Epithelial cell of proximal tubule (primary cell): ENCODE data around the gene LMF1. TPM values are rescaled to one million over a fixed set of nuclear protein-coding genes. Genes with fewer than 3 reads are reported as not detected.

Experiments
- DNase-seq: peaks from one replicate; pipeline ENCODE4 v3.0.0-alpha.2; 2011; ENCODE audit warnings: low read depth
- H3K4me3 ChIP-seq: 2 replicates; pipeline ENCODE4 v1.5.1; 2011; ENCODE audit warnings: low read depth, mild to moderate bottlenecking, low read length
- total RNA-seq: library from RNA; depleted of rRNA; stranded (reverse); fragments of >200 nt; gene quantifications from 2 replicates; pipeline ENCODE4 v1.2.3, GENCODE V29; 2015
- TF ChIP-seq, protein P1 (sequence below): conservative IDR thresholded peaks from 2 replicates; pipeline ENCODE4 v1.5.1; 2012; ENCODE audit warnings: low read depth, mild to moderate bottlenecking, low read length

The LMF1 gene
- total RNA-seq, 1 donor from 2014 or later = 8.2 TPM

DNA sequence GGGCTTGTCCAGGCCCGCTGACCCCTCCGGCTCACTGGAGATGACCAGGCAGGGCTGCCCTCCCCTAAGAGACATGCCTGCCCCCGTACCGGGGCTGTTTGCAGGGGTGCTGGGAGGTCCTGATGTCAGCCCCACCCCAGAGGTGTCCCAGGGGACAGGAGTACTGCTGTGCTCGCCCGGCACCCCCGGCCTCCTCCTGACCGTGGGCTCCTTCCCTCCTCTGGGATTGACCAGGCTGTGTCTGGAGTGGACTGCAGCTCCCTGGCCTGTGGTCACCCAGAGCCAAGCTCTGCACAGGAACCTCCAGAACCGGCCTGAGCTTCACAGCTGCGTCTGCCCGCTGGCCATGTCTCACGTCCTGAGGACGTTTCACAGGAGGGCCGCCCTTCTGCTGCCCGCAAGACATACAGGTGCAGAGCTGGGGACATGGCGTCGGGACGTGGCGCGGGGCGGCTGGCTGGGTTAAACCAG lies 53.2 kb downstream of the LMF1 start:
- no peak for DNase-seq

DNA sequence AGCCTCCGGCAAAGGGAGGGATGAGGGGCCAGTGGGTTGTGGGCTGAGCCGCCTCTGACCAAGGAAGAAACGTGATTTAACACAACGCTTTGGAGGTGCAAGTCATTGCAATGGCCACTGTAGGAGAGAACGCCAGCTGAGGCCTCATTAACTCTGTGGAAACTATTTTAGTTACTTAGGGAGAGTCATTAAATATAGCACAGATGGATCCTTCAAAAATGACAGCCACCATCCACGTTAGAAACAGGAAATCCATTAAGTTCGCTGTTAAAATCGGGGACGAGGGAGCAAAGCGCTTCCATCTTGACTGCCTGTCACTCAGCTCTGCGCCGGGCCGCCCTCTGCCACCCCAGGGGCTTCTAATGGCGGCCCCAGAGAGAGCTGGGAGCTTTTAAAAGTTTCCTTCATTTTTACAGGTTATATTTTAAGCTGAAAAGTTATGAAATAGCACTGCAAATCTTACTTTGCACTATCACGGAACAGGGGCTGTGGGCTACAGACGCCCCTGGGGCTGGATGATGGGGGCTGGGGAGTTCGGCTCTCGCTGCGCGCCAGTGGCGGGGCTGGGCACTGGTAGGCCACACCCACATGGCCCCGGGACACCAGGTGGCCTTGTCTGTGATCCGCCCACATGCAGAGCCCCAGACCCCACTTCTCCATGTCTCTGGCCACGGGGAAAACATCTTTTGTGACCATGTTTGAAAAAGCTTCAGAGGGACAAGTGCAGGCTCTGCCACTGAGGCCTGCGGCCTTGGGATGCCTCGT lies 54.6 kb downstream of the LMF1 start:
- H3K4me3 ChIP-seq = no peak overlapping the region
- TF ChIP-seq, protein P1, sequence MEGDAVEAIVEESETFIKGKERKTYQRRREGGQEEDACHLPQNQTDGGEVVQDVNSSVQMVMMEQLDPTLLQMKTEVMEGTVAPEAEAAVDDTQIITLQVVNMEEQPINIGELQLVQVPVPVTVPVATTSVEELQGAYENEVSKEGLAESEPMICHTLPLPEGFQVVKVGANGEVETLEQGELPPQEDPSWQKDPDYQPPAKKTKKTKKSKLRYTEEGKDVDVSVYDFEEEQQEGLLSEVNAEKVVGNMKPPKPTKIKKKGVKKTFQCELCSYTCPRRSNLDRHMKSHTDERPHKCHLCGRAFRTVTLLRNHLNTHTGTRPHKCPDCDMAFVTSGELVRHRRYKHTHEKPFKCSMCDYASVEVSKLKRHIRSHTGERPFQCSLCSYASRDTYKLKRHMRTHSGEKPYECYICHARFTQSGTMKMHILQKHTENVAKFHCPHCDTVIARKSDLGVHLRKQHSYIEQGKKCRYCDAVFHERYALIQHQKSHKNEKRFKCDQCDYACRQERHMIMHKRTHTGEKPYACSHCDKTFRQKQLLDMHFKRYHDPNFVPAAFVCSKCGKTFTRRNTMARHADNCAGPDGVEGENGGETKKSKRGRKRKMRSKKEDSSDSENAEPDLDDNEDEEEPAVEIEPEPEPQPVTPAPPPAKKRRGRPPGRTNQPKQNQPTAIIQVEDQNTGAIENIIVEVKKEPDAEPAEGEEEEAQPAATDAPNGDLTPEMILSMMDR = no peak
- DNase-seq = no peak

More for the DNA sequence above, 53.2 kb downstream of the LMF1 start:
- TF ChIP-seq, protein P1 = no peak
- H3K4me3 ChIP-seq = no peak overlapping the region

DNA sequence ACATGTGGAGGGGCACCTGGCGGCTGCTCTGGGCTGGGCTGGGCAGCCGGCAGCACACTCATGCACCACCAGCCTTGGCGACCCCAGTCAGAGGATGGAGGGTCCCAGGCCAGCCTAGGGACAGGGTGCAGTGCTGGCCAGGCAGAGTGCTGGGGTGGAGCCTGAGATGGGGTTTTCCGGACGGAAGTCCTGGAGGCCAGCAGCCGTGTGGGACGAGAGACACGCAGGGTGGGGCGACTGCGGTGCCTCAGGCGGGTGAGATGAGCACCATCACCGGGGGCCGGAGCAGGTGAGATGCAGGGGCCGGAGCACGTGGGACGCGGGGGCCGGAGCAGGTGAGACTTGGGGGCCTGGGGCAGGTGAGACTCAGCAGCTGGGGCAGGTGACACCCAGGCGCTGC lies 55.2 kb downstream of the LMF1 start:
- DNase-seq = no peak
- TF ChIP-seq, protein P1 = no peak
- H3K4me3 ChIP-seq = no peak overlapping the region

DNA sequence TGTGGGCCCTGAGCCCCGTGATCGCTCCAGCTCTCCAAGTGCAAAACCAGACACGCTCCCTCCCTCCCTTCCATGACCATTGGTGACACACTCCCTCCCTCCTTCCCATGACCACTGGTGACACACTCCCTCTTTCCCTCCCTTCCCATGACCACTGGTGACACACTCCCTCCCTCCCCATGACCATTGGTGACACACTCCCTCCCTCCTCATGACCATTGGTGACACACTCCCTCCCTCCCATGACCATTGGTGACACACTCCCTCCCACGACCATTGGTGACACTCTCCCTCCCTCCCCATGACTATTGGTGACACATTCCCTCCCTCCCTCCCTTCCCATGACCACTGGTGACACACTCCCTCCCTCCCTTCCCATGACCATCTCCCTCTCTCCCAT lies 56.3 kb downstream of the LMF1 start:
- DNase-seq = no peak
- H3K4me3 ChIP-seq = no peak overlapping the region
- TF ChIP-seq, protein P1 = no peak

DNA sequence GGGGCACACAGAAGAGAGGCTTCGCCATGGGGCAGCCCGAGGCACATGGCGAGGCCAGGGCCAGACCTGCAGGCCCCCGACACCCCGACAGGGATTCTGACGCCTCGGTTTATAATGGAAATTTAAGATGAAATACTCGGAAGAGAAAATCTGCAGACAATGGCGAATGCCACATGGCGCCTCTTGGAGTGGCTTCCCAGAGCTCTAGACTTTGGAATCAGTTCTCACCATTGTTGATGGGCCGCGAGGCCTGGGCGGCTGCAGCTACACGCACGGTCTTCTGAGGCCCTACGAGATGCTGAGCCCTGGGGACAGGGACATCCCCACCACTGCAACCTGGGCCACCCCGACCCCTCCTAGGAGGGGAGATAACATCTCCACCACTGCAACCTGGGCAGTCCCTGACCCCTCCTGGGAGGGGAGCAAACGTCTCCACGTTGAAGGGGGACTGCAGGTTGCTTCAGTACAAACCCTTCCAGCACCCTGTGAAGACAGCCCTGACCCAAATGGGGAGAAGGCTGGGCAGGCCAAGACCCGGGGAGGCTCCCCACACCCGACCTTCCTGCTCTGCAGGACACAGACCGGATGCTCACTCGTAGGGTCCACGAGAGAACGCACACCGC lies 56.9 kb downstream of the LMF1 start:
- TF ChIP-seq, protein P1 = no peak
- DNase-seq = no peak
- no peak overlapping the region for H3K4me3 ChIP-seq

DNA sequence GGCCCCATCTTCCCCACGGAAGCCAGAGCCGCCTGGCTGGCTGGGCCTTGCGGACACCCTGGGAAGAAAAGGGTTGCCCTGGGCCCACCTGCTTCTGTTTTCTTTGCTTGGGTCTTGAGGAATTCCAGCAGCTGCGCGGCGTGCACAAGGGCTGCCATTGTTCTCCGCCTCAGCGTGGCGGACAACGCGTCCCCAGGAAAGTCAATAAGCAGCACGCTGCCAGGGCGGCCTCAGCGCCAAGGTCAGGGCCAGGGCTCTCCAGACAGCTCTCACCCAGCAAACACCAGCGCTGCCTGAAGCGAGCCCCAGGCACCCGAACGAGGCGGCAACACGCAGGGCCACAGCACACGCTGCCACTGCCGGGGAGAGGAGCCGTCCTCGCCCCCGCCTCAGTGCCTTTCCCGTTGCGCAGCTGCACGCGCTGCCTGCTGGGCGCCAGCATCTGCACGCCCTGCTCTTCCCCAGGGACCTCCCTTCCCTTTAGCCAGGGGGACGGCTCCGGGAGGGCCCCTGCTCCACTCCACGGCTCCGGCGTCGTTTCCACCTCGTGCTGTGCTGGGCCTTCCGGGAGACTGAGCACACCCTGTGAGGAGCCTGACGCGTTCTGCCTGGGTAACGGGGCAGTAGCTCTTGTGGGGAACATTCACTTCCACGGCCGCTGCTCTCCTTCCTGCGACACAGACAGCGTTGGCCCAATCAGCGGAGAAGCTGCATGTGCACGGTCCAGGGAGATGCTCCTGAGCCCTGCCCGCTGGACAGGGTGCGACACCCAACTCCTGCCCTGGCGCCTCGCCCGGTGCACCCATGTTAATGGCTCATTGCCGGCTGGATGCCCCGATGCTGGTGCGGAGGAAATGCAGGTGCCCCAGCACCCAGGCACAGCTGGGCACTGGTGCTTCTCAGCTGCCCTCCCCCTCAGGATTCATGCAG lies 57.8 kb downstream of the LMF1 start:
- TF ChIP-seq, protein P1 = no peak
- no peak overlapping the region for H3K4me3 ChIP-seq
- DNase-seq = no peak
